Activated naive CD8-positive, alpha-beta T cell treated with anti-CD3 and anti-CD28 coated beads for 36 hours (primary cell): ENCODE results near the gene TSPAN32. TPM values are rescaled to one million over a fixed set of nuclear protein-coding genes. Genes with fewer than 3 reads are reported as not detected.
A peak's percentile ranks its signal among the peaks of the same experiment; 100 is the strongest.
"Not testable (repeated sequence)": the region's sequence is repeated elsewhere in the genome, so short reads cannot be mapped to it uniquely, and the experiment has no call there.

Experiments
- DNase-seq: peaks from one replicate; pipeline ENCODE4 v3.0.0; 2021
- H3K27ac Mint-ChIP-seq: one replicate; pipeline ENCODE4 v1.8.0; 2022; ENCODE audit warnings: mild to moderate bottlenecking, moderate library complexity, mixed read lengths
- H3K27me3 Mint-ChIP-seq: one replicate; pipeline ENCODE4 v1.8.0; 2022; ENCODE audit warnings: mild to moderate bottlenecking, mixed read lengths
- H3K36me3 Mint-ChIP-seq: one replicate; pipeline ENCODE4 v1.8.0; 2021; ENCODE audit warnings: mild to moderate bottlenecking, mixed read lengths
- H3K4me1 Mint-ChIP-seq: one replicate; pipeline ENCODE4 v1.8.0; 2021; ENCODE audit warnings: mixed read lengths
- H3K4me3 Mint-ChIP-seq: one replicate; pipeline ENCODE4 v1.8.0; 2022; ENCODE audit warnings: mild to moderate bottlenecking, moderate library complexity, mixed read lengths
- H3K9me3 Mint-ChIP-seq: one replicate; pipeline ENCODE4 v1.8.0; 2022; ENCODE audit warnings: mixed read lengths
- total RNA-seq, 2 experiments: library from RNA; stranded (reverse); gene quantifications; one replicate each; pipeline ENCODE4 v1.2.3, GENCODE V29; 2021

Gene TSPAN32
- total RNA-seq, 2 experiments from 2014 or later, result 5.4 to 5.5 TPM

DNA sequence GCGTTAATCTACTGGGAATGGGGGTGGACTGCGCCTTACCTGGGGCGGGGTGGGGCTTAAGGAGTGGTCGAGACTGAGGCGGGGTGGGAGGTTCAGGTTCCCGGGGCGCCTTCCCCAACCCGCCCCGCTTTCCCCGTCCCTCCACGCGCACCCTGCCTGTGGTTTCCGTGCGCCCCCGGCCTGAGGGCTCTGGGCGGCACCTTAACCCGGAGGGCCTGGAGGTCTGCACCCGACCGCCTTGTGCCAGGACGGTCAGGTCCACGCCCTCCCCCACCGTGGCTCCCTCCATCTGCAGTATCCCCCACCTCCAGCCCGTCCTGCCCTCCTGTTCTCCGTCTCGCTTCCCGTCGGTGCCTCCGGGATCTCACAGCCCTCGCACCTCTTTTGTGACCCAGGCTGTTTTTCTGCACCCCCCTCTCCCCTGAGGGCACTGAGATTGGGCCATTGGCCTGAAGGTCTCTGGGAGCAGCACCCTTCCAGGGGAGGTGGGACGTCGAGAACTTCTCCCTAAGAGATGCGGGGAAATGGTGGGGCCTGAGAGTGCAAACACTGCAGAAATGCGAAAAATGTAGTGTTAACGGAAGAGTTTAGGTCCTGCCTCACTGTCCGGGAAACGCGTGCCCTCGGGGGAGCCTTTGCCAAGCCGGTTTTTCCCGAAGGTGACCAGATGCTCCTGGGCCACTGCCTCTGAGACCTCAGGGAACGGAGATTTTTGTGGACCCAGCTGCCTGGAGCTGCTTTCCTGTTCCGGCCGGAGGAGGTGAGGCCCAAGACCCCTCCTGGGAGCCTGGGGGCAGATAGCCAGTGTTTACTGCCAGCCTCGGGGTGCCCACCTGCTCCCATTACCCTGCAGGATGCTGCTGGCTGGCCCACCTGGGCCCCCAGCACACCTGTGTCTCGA lies 30.2 kb upstream of the TSPAN32 start:
- Mint-ChIP-seq H3K27ac (no peak overlapping the region), H3K4me3 (peak overlapping the region; percentile 55), H3K4me1 (peaks cover 10% of the 10 kb centered on the region), H3K36me3 (no peaks in the 10 kb centered on the region), H3K9me3 (no peaks in the 10 kb centered on the region), H3K27me3 (peaks cover 28% of the 10 kb centered on the region)
- DNase-seq, result no peak

- H3K27me3 Mint-ChIP-seq, result peaks cover 28% of the 10 kb centered on the region
- H3K9me3 Mint-ChIP-seq, result no peaks in the 10 kb centered on the region
- H3K36me3 Mint-ChIP-seq, result no peaks in the 10 kb centered on the region
- no peak overlapping the region for H3K4me3 Mint-ChIP-seq
- no peak overlapping the region for H3K27ac Mint-ChIP-seq
- no peak for DNase-seq
- peaks cover 8% of the 10 kb centered on the region for H3K4me1 Mint-ChIP-seq
These were observed 29.4 kb upstream of the TSPAN32 start for GRCh38 chr11:2272228-2272945.

- DNase-seq, result no peak
- no peak overlapping the region for H3K27ac Mint-ChIP-seq
- no peak overlapping the region for H3K4me3 Mint-ChIP-seq
- H3K4me1 Mint-ChIP-seq, result peaks cover 8% of the 10 kb centered on the region
- no peaks in the 10 kb centered on the region for H3K36me3 Mint-ChIP-seq
- peaks cover 28% of the 10 kb centered on the region for H3K27me3 Mint-ChIP-seq
- no peaks in the 10 kb centered on the region for H3K9me3 Mint-ChIP-seq
These were observed 28.9 kb upstream of the TSPAN32 start for GRCh38 chr11:2272946-2273280.

- DNase-seq, result no peak
- Mint-ChIP-seq H3K27me3 (peaks cover 24% of the 10 kb centered on the region), H3K9me3 (no peaks in the 10 kb centered on the region), H3K27ac (no peak overlapping the region), H3K4me1 (peaks cover 5% of the 10 kb centered on the region), H3K36me3 (no peaks in the 10 kb centered on the region), H3K4me3 (no peak overlapping the region)
These were observed 28.5 kb upstream of the TSPAN32 start for GRCh38 chr11:2273311-2273710.

- peaks cover 20% of the 10 kb centered on the region for H3K27me3 Mint-ChIP-seq
- H3K4me3 Mint-ChIP-seq, result no peak overlapping the region
- DNase-seq, result no peak
- peaks cover 2% of the 10 kb centered on the region for H3K4me1 Mint-ChIP-seq
- H3K36me3 Mint-ChIP-seq, result no peaks in the 10 kb centered on the region
- no peak overlapping the region for H3K27ac Mint-ChIP-seq
- no peaks in the 10 kb centered on the region for H3K9me3 Mint-ChIP-seq
These were observed 28.0 kb upstream of the TSPAN32 start for GRCh38 chr11:2273771-2274170.

- H3K4me3 Mint-ChIP-seq, result no peak overlapping the region
- H3K9me3 Mint-ChIP-seq, result peaks cover 9% of the 10 kb centered on the region
- peaks cover under 1% of the 10 kb centered on the region for H3K4me1 Mint-ChIP-seq
These were observed 26.2 kb upstream of the TSPAN32 start for GRCh38 chr11:2275334-2276279.

GRCh38 chr11:2276280-2277007 lies 25.4 kb upstream of the TSPAN32 start:
- Mint-ChIP-seq H3K4me3 (no peak overlapping the region), H3K9me3 (peaks cover 9% of the 10 kb centered on the region), H3K27ac (no peak overlapping the region), H3K36me3 (no peaks in the 10 kb centered on the region), H3K27me3 (peaks cover 11% of the 10 kb centered on the region), H3K4me1 (no peaks in the 10 kb centered on the region)
- no peak for DNase-seq

More at GRCh38 chr11:2275334-2276279, 26.2 kb upstream of the TSPAN32 start:
- no peak for DNase-seq
- Mint-ChIP-seq H3K27me3 (peaks cover 16% of the 10 kb centered on the region), H3K27ac (no peak overlapping the region), H3K36me3 (no peaks in the 10 kb centered on the region)

GRCh38 chr11:2277008-2277346 lies 24.8 kb upstream of the TSPAN32 start:
- no peak overlapping the region for H3K4me3 Mint-ChIP-seq
- no peak overlapping the region for H3K27ac Mint-ChIP-seq
- peaks cover 9% of the 10 kb centered on the region for H3K9me3 Mint-ChIP-seq
- H3K36me3 Mint-ChIP-seq, result no peaks in the 10 kb centered on the region
- peaks cover 6% of the 10 kb centered on the region for H3K27me3 Mint-ChIP-seq
- no peak for DNase-seq
- H3K4me1 Mint-ChIP-seq, result no peaks in the 10 kb centered on the region

DNA sequence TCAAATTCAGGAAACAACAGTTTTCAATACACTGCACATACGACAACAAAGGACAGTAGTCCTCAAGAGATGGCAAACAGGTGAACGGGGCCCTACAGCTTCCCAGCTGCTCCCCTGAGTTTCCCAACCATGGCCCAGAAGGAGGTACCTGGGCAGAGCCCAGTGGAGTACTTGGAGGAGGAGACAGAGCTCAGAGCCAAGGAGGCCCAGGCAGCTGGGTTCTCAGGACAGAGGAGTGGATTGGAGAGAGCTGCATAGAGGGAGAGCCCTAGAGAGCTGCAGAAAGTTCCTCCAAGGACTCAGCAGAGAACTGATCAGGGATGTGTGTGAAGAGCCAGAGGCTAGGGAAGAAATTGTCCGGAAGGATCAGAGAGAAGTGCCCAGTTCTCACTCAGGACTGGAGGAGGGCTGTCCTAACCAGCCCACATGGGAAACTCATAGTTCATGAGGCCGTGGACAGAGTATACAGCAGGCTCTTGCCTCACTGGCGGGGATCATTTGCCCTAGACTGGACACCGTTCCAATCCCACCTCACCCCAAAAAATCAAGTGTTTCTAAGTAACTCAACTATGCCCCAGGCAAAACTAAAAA lies 23.8 kb upstream of the TSPAN32 start:
- Mint-ChIP-seq H3K9me3 (peaks cover 12% of the 10 kb centered on the region), H3K4me1 (no peaks in the 10 kb centered on the region), H3K27ac (no peak overlapping the region), H3K4me3 (no peak overlapping the region), H3K27me3 (no peaks in the 10 kb centered on the region), H3K36me3 (peaks cover 1% of the 10 kb centered on the region)
- DNase-seq, result no peak

- Mint-ChIP-seq H3K9me3 (peaks cover 15% of the 10 kb centered on the region), H3K27me3 (no peaks in the 10 kb centered on the region), H3K4me1 (no peaks in the 10 kb centered on the region), H3K27ac (no peak overlapping the region), H3K4me3 (no peak overlapping the region), H3K36me3 (peaks cover 3% of the 10 kb centered on the region)
- DNase-seq, result no peak
These were observed 21.6 kb upstream of the TSPAN32 start for GRCh38 chr11:2280208-2280607.

GRCh38 chr11:2286350-2286749 lies 15.5 kb upstream of the TSPAN32 start:
- not testable (repeated sequence) for H3K4me3 Mint-ChIP-seq, H3K27ac Mint-ChIP-seq, H3K36me3 Mint-ChIP-seq, H3K9me3 Mint-ChIP-seq, DNase-seq, H3K4me1 Mint-ChIP-seq, H3K27me3 Mint-ChIP-seq

DNA sequence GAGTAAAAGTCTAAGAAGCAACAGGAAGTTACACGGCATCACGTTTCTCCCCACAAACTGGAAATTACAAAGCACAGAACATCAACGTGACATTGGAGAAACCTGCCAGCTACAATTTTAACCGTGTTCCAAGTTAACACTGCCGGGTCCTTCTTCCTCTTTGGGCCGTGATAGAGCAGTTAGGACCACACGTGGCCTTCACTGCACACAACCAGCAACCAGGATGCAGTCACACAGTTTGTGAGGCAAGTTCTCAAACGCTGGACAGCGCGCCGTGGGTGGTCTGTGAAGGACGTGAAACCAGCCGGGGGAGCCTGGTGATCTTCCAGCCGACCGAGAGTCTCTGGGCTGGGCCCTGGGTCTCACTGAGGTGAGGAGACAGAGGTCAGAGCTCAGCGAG lies 14.7 kb upstream of the TSPAN32 start:
- Mint-ChIP-seq H3K4me1 (peaks cover 7% of the 10 kb centered on the region), H3K36me3 (peaks cover 5% of the 10 kb centered on the region), H3K27ac (no peak overlapping the region), H3K4me3 (no peak overlapping the region), H3K9me3 (peaks cover 6% of the 10 kb centered on the region), H3K27me3 (no peaks in the 10 kb centered on the region)
- no peak for DNase-seq

GRCh38 chr11:2289350-2289749 lies 12.5 kb upstream of the TSPAN32 start:
- H3K4me1 Mint-ChIP-seq, result peaks cover 12% of the 10 kb centered on the region
- no peaks in the 10 kb centered on the region for H3K27me3 Mint-ChIP-seq
- no peak overlapping the region for H3K4me3 Mint-ChIP-seq
- H3K36me3 Mint-ChIP-seq, result peaks cover 4% of the 10 kb centered on the region
- no peak for DNase-seq
- no peaks in the 10 kb centered on the region for H3K9me3 Mint-ChIP-seq
- no peak overlapping the region for H3K27ac Mint-ChIP-seq

DNA sequence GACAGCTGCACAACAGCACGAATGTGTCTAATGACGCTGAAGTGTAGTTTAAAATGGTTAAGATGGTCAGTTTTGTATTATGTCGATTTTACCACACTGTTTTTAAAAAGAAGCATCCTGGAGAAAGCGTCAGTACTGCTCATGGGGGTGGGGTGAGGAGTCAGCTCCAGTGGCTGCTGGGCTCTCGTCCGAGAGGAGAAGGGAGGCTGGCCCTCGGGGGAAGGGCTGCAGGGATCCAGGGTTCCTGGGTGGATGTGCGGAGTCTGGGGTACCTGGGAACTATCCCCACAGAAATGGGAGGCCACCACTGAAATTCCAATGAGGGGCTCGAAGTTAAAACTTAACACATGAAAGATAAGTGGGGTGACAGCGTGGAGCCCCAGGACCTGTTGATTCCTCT lies 12.0 kb upstream of the TSPAN32 start:
- no peak overlapping the region for H3K27ac Mint-ChIP-seq
- peaks cover 16% of the 10 kb centered on the region for H3K4me1 Mint-ChIP-seq

More for the DNA sequence above, 12.0 kb upstream of the TSPAN32 start:
- H3K4me3 Mint-ChIP-seq, result no peak overlapping the region
- H3K36me3 Mint-ChIP-seq, result peaks cover 4% of the 10 kb centered on the region
- H3K9me3 Mint-ChIP-seq, result no peaks in the 10 kb centered on the region
- no peak for DNase-seq
- no peaks in the 10 kb centered on the region for H3K27me3 Mint-ChIP-seq
